ENCODE results near the gene INIP. TPM values are rescaled to one million over a fixed set of nuclear protein-coding genes. Genes with fewer than 3 reads are reported as not detected.

Gene INIP
- total RNA-seq, 4 donors from 2014 or later: 6.0 to 13.4 (median 7.8) TPM

DNA sequence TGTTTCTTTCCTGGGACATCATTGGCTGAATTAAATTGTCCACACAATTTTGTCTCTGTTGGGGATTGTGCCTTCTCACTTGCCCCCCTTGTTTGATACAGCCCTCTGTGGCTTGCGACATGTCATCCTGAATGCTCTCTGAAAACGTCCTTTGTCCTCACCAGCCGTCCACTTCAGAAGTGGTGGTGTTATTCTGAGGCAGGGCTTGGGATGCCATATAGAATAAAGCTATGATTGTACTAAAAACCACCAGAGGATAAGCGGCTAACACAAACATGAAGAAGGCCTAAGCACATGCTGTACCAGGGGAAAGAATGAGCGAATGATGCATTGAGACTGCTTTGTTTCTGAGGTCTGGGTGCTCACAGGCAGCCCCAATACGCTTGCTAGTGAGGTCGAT lies 29.2 kb upstream of the INIP start:
- TF ChIP-seq, protein P1, sequence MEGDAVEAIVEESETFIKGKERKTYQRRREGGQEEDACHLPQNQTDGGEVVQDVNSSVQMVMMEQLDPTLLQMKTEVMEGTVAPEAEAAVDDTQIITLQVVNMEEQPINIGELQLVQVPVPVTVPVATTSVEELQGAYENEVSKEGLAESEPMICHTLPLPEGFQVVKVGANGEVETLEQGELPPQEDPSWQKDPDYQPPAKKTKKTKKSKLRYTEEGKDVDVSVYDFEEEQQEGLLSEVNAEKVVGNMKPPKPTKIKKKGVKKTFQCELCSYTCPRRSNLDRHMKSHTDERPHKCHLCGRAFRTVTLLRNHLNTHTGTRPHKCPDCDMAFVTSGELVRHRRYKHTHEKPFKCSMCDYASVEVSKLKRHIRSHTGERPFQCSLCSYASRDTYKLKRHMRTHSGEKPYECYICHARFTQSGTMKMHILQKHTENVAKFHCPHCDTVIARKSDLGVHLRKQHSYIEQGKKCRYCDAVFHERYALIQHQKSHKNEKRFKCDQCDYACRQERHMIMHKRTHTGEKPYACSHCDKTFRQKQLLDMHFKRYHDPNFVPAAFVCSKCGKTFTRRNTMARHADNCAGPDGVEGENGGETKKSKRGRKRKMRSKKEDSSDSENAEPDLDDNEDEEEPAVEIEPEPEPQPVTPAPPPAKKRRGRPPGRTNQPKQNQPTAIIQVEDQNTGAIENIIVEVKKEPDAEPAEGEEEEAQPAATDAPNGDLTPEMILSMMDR (IDR thresholded peaks at IDR 0.05 in 4 of 5, conservative IDR thresholded peaks at IDR 0.05 in 1 of 5): no peak
- TF ChIP-seq POLR2A (IDR thresholded peaks at IDR 0.05): no peak
- no peaks in the 10 kb centered on the region for H3K36me3 ChIP-seq
- in situ Hi-C loops (cut with MboI; ENCODE audit: low sequenced_read_pairs in 4 of 4): no loop called here
- no peak overlapping the region for H3K4me3 ChIP-seq
- peaks cover 0 to 8% of the 10 kb centered on the region in 2 donors for H3K4me1 ChIP-seq
- ATAC-seq (no peak), DNase-seq (no peak)
- H3K9me3 ChIP-seq: no peaks in the 10 kb centered on the region
- H3K27me3 ChIP-seq: no peaks in the 10 kb centered on the region
- intact Hi-C loops (cut with DNase I; ENCODE audit: low total_unique reads): loop anchor here (10.0 kb wide), 1 partner anchor 48 kb away; no protein-coding TSS in a partner anchor
- no peak overlapping the region for H3K27ac ChIP-seq

- no peak for DNase-seq
- H3K27ac ChIP-seq: no peak overlapping the region
Measured at GRCh38 chr9:112744177-112744576, 26.3 kb upstream of the INIP start.

GRCh38 chr9:112743216-112743836 lies 25.4 kb upstream of the INIP start:
- no peaks in the 10 kb centered on the region for H3K9me3 ChIP-seq
- no peaks in the 10 kb centered on the region for H3K4me1 ChIP-seq
- TF ChIP-seq, protein P1 (IDR thresholded peaks at IDR 0.05 in 4 of 5, conservative IDR thresholded peaks at IDR 0.05 in 1 of 5): no peak
- TF ChIP-seq POLR2A (IDR thresholded peaks at IDR 0.05): no peak
- intact Hi-C loops (cut with DNase I; ENCODE audit: low total_unique reads): loop anchor here (10.0 kb wide), 1 partner anchor 51 kb away; no protein-coding TSS in a partner anchor
- H3K27ac ChIP-seq: no peak overlapping the region
- H3K36me3 ChIP-seq: no peaks in the 10 kb centered on the region
- in situ Hi-C loops (cut with MboI; ENCODE audit: low sequenced_read_pairs in 4 of 4): no loop called here
- H3K27me3 ChIP-seq: no peaks in the 10 kb centered on the region
- DNase-seq (no peak), ATAC-seq (no peak)
- no peak overlapping the region for H3K4me3 ChIP-seq

More at GRCh38 chr9:112744177-112744576, 26.3 kb upstream of the INIP start:
- no peaks in the 10 kb centered on the region for H3K4me1 ChIP-seq
- no peak overlapping the region for H3K4me3 ChIP-seq
- TF ChIP-seq POLR2A (IDR thresholded peaks at IDR 0.05): no peak
- TF ChIP-seq, protein P1 (IDR thresholded peaks at IDR 0.05 in 4 of 5, conservative IDR thresholded peaks at IDR 0.05 in 1 of 5): no peak
- no peaks in the 10 kb centered on the region for H3K27me3 ChIP-seq
- ATAC-seq: no peak
- H3K9me3 ChIP-seq: no peaks in the 10 kb centered on the region
- H3K36me3 ChIP-seq: no peaks in the 10 kb centered on the region
- intact Hi-C loops (cut with DNase I; ENCODE audit: low total_unique reads) (loop anchor here (10.0 kb wide), 1 partner anchor 51 kb away; no protein-coding TSS in a partner anchor), in situ Hi-C loops (cut with MboI; ENCODE audit: low sequenced_read_pairs in 4 of 4) (no loop called here)

DNA sequence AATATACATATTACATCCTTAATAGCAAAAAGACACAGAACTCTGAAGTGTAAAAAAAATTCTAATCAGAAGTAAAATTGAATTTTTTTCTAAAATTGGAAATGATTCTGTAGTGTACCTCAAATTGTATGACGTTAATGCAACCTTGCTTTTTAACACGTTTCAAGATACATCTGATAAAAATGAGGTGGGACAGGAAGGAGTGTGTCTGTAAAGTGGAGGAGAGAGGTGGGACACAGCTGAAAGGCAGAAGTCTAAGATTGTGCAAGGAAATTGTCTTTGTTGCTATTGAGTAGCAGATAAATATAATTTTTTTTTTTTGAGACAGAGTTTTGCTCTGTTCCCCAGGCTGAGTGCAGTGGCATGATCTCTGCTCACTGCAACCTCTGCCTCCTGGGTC lies 17.0 kb upstream of the INIP start:
- TF ChIP-seq, protein P1 (IDR thresholded peaks at IDR 0.05 in 4 of 5, conservative IDR thresholded peaks at IDR 0.05 in 1 of 5): no peak
- TF ChIP-seq POLR2A (IDR thresholded peaks at IDR 0.05): no peak
- Histone ChIP-seq H3K27me3 (no peaks in the 10 kb centered on the region), H3K9me3 (no peaks in the 10 kb centered on the region), H3K4me3 (no peak overlapping the region), H3K4me1 (no peaks in the 10 kb centered on the region), H3K36me3 (no peaks in the 10 kb centered on the region), H3K27ac (no peak overlapping the region)
- in situ Hi-C loops (cut with MboI; ENCODE audit: low sequenced_read_pairs in 4 of 4): no loop called here
- no peak for DNase-seq
- intact Hi-C loops (cut with DNase I; ENCODE audit: low total_unique reads): no loop called here
- no peak for ATAC-seq
